GM20431 (cell line): ENCODE measurements around the gene GABBR1.

Experiments
- in situ Hi-C: fragments of 300-500 bp; cut with MseI, MboI; formaldehyde crosslinking; loops from one replicate; pipeline ENCODE4 v1.15.0; 2020; ENCODE audit warnings: low sequenced_read_pairs; ENCODE audit not compliant: unreplicated experiment

GABBR1 gene

DNA sequence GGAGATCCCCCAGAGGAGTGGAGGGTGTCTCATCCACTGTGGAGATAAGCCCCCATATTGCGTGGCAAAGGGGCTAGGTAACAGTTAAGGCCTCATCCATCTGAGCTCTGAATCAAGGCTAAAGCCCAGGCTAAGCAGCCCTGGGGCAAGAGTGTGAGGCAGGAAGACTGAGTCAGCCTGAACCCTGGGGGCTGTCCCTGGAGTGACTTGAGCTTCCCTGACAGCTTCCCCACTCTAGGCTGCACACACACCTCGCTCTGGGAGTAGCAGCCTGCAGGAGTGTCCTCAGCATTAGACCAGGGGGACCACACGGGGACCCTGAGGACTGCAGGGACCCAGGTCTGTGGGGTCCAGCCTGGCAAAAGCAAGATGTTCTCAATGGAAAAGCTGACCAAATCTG lies 101.3 kb downstream of the GABBR1 start:
- in situ Hi-C loops = no loop called here

DNA sequence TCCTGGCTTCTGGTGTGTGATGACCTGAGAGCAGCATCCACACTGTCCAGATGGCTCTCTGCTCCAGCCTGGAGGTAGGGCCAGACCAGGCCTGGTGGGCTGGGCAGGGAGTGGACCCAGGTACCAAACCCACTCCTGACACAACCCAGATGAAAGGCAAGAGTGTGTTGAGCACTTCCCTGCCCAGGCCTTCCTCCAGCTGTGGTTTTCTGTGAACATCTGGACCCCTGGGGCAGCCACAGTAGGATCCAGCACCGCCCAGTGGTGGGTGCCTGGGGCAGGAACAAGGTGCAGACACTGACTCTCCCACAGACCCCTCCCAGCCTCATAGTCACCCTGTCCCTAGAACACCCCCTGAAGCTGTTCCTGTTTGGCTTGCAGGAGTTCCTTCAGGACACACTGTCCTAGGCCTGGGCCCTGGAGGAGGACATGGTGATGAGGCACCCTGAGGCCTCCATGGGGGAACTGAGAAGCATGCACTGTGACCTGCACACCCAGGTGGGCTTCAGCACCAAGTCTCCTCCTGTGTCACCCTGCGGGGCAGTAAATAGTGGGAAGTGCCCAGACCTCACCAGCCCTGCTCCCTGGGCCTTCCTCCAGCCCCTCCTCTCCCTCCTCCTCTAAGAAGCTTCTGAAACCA lies 102.2 kb downstream of the GABBR1 start:
- in situ Hi-C loops = no loop called here

DNA sequence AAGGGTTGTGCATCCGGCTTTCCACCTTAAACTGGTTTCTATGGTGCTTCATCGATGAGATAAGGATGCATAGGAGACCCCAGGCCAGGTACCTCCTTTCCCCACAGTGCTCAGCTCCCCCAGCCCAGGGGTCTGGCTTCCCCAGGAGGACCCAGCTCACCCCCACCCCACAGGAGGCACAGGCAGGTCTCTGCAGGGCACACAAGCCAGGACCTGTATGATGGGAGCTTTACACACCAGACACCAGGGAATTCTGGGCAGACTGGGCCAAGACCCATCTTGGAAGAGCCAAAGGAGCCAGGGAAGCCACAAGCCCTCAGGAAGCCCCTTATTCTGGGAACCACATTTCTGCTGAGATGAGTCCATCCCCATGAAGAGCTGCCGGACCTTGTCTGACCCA lies 103.0 kb downstream of the GABBR1 start:
- in situ Hi-C loops = no loop called here

DNA sequence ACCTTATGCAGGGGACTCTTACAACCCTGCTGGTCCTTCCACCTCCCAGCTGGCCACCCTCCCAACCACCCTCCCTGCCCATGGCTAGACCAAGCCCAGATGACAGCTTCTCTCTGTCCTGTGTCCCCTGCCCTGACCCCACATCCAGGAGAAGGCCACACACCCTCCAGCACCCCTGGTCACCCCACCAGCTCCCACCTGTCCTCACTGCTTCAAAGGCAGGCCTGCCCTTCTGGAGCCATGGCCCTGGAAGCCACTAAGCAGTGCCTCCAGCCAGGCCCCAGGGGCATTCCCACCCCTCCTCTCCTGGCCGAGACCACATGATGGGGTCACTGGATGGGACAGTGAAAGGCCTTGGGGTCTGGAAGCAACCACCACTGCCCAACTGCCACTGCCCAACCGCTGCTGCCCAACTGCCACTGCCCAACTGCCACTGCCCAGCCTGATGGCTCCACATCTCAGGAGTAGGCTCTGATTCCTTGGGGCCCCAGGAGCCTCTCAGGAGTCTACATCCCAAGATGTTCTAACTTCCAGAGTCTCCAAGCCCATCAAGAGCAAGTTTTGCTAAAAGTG lies 103.9 kb downstream of the GABBR1 start:
- in situ Hi-C loops = no loop called here

DNA sequence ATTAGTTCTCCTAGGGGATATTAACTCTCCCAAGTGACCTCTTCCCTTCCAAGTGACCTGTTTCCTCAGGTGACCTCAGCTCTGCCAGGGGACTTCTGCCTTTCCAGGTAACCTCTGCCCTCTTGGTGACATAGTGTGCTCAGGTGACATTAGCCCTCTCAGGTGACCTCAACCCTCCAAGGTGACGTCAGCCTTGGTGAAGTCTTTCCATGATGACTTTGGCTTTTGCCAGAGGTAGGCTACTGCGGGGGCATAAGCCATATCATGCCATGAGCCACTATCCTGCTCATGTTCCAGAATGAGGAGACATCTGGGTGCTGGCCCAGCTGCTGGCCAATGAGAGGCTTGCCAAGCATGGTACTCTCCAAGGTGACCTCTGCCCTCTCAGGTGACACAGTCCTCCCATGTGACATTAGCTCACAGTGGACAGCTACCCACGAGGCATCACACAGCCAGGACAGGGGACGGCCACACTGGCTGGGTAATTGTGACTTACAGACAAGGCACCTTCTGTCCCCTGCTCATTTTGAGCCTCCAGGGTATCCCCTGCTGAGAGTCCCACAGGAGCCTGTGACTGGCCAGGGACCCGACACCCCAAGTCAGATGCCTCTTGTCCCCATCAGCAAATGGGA lies 104.6 kb downstream of the GABBR1 start:
- in situ Hi-C loops = no loop called here

DNA sequence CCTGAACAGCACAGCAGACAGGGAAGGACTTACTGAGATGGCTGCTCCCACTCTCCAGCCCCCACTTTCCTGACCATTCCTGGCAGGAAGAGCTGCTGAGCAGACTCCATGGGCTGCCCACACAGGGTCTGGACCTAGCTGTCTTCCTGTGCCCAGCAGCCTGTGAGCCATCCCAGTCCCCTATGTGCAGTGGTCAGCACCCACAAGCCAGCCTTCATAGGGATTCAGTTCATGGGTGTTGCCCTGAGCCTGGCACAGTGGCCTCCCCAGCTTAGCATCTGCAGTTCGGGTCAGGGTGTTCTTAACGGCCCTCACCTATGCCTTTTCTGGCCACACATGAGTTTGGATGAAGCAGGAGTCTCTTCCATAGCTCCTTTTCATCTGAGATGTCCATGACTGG lies 105.4 kb downstream of the GABBR1 start:
- in situ Hi-C loops = no loop called here

DNA sequence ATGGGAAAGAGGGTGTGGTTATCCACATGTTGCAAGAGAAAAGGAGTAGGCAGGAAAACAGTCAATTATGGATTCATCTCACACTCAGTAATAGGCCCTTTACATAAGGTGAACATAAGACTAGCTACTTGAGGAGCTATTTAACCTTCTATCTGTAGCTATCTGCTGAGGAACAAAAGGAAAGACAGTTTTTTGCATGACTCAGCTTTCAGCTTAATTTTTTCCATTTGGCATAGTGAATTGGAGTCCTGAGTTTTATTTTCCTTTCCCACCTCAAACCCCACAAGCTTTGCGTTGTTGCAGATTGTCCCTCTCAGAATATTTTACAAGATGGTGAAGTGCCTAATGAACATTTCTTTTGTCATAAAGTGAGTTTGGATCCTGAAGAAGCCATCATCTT lies 105.9 kb downstream of the GABBR1 start:
- in situ Hi-C loops = no loop called here

DNA sequence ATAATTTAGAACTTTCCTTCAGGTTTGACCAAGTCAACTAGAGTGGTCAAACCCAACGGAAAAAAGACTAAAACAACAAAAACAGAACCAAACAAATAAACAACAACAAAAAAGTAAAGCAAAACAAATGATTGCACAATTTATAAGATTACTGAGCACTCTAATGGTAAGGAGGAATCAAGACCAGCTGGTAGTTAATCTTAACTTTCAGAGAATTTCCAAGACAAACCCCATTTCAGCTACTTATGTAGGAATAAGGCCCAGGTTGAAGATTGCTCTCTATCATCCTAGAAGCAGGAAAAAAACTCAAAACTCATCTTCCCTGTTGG lies 107.7 kb downstream of the GABBR1 start:
- in situ Hi-C loops = no loop called here

DNA sequence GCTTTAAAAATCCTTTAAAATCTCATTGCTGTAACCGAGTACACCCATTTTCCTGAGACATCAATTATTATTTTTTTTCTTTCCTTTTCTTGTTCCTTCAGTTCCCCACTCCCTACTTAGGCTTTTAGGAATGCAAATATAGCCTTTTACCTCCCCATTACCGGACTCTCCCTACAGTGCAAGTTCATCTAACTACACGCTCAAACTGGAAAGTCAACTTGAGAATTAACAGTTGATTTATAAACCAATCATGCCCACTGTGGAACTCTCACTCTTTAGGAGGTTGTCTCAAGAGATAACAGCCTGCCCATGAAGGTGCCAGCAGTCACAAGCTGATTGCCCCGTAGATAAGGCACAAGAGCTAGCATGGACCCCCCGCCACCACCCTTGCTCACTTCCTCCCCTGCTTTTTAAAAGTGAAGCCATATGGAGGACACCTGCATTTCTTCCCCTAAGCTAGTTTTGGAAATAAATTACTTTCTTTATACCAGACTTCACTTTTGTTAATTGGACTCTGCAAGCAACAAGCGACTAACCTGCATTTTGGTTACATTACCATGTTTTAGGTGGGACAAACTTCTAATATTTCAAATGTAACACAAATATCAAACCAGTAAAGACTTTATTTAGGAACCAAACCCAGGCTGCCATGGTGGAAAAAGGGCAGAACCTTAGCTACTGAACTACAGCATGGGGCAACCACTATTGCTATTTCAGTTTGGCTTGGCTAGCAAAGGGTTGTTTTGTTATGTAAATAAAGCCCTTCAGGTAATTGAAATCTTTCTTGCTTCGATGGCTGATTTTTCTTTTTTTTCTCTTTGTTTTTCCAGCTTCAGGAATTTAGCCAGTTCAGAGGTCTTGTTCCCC lies 108.3 kb downstream of the GABBR1 start:
- in situ Hi-C loops = no loop called here

DNA sequence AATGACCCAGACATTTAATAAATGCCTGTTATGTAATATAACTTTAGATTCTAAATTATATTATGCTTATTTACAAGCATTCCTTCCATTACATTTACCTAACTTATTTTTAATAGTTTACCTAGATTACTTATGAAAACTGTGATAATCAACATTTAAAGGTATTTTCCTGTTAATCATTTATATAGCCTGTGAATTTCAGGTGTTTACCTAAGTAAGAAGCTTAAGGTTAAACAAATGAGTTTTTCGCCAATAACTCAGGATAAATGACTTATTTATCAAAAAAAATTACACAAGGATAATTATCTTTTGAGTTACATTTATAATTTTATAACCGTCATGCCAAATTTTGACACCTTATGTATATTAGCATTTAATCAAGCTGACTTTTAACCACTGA lies 108.9 kb downstream of the GABBR1 start:
- in situ Hi-C loops = no loop called here

DNA sequence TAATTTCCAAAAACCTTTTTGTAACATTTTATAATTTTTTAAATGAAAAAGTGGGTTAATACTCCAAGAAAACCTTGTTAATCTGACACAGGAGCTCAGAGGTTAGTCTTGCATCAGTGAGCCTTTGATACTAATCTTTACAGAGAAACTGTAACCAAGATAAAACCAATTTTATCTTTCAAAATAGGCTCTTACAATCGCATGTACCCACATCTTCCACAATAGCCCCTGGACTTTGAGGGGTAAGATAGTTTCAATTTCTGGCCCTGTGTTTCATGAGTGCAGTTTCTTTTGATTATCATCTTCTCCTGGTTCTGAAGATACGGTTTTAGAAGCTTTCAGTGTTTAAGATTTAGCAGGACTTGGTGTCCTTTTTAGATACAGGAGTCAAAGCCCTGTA lies 110.8 kb downstream of the GABBR1 start:
- in situ Hi-C loops = no loop called here

DNA sequence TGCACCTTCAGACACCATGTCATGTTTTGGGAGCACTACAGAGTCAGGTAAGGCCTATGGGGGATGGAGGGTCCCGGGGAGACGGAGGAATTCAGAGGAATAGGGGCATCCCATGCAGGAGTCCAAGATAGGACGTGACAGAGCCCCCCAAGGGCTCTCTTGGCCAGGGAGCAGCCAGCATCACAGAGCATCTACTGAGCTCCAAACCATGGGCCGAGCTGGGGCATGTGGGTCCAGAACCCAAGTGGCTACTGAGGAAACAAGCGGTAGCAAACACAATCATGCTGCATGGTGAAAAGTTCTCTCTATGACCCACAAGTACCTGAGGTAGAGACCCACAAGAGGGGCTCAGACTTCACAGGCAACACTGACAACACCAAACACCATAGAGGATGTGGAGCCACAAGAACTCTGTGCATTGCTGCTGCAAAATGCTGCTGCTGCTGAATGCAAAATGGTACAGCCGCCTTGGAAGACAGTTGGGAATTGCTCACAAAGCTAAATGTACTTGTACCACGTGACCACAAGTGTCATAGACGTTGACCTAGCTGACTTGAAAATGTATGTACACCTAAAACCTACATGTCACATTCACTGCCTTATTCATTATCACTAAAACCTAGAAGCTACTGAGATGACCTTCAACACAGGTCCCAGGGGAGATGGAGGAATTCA lies 111.8 kb downstream of the GABBR1 start:
- in situ Hi-C loops = no loop called here

DNA sequence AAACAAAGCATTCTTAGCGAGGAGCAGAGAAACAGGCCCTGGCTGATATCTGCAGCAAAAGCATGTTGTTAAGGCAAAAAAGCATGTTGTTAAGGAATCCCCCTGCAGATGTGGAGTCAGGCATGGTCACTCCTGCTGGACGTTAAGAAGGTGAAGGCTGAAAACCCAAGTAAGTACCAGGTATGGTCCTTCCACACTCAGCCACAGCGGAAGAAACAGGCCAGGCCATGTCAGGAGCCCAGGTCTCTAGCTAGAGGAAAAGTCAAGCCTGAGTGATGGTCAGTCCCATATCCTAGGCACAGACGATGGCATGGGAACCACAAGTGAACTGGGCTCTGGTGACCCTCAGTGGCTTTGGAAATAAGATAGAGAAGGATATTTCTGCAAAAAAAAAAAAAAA lies 112.8 kb downstream of the GABBR1 start:
- in situ Hi-C loops = no loop called here

DNA sequence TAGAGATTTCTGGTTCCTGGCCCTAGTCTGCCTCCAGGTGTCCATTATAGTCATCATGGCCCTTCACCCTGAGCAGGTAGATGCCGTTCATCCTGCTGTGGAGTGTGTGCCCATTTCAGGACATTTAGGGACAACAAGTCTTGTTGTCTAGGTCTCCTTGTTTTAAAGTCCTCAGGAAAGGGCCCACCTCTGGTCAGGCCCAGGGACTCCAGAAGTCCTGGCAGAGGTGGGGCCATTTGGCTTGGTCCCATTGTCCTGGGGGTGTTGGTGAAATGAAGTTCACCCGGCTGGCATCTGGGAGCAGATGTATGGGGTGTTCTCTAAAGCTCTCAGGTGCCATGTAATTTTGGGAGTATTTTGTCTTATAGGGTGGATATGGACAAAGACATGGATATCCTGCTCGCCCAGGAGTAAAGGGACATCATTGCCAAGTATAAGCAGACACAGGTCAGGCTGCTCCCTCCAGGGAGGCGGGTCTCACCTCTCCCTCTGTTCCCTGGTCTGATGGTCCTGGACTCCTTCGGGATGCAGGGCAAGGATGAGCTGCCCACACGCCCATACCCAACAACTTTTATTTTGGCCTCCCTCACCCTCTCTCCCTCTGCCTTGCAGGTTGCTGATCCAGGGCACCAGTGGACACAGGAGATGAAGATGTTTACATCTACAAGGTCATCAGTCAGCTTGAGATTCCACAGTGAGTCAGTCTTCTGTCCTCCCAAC lies 113.5 kb downstream of the GABBR1 start:
- in situ Hi-C loops = no loop called here

DNA sequence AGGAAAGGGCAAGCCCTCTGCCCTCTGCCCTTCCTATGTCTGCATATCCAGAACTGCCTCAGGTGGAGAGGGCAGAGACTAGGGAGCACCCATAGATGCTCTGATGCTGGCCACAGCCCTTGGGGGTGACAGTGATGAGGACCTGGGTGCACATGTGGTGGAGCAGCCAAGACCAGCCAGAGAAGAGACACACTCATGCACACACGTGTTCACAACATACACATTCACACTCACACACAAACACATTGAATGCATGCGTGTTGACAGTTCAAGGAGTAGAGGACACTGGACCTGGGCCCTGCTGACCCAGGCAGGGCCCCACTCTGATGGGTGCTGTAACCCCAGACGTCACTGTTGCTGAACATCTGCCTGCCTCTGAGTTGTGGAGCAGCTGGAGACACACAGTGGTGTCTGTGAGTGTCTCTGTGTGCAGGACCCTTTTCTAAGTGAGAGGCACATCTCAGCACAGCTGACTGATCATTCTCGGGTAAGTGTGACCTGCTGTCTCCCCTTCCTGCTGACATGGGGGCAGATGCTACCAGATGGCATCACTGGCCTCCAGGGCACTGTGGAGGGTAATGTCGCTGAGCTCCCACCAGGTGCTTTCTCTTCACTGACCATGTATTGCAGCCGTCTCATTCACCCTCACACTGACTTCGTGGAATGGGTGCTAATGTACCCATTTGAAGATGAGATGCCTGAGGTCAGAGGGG lies 115.1 kb downstream of the GABBR1 start:
- in situ Hi-C loops = no loop called here

DNA sequence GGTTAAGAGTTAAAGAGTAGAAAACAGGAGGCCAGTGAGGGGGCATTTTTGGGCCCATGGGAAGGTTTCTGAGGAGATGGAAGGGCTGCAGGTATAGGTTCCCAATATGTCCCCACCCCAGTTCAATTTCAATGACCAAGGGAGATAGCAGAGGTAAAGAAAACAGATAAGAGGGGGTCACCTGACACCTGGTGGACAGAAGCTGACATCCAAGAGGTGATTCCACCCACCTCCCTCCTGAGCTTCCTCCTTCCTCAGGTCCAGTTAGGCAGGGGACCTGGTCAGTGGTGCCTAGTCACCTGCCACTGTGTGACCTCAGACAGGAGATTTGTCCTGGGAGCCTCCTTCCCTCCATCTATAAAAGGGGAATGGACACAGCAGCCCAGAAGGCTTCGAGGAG lies 115.7 kb downstream of the GABBR1 start:
- in situ Hi-C loops = no loop called here

DNA sequence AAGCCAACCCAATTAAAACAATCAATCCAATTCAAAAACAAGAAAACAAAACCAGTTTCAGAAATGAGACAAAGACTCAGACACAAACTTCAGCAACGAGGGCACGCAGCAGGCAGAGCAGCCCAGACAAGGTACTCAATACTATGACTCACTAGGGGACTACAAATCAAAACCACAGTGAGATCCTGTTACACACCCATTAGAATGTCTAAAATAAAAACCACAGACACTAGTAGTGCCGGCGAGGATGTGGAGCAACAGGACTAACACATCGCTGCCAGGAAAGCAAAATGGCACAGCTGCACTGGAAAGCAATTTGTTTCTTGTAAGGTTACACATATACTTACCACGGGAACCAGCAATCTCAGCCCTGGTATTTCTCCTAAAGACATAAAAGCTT lies 116.9 kb downstream of the GABBR1 start:
- in situ Hi-C loops = no loop called here

DNA sequence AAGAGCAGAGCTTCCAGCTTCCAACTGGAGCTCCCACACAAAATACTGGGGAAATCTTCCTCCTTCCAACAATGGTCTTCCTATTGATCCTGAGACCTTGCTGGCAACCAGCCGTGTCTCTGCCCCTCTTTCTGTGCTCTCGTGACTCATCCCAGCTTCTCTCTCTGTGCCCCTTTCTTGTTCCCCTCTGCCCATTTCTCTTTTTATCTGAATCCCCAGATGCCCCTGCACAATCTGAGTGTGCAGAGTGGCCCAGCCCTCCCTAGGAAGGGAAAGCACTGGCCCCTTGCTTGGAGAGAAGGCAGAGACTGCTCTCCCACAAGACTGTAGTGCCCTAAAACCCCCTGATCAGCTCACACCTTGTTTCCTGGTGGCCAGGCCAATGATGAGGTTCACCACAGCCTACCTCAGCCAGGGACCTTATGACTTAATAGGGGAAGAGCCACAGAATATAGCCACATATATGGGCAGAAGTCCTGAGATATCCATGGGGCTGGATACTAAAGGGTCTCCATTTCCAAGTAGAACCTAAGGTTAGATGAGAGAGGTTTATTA lies 122.2 kb downstream of the GABBR1 start:
- in situ Hi-C loops = no loop called here

DNA sequence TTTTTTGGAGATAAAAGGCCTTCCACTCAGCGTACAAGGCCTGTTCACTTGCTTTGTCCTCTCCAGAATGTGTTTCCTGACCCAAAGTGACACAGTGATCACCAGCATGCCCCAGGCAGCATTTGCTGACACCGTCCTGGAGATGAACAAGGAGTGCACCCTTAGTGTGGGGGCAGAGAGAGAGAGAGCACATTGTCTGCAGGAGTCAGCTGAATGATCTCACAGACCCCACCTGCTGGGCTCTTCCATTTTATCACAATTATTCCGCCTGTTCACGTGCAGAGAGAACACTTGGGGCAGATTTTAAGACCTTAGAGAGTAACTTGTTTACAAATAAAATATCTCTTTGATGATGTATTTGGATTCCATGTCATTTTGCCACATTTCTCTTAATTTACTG lies 122.8 kb downstream of the GABBR1 start:
- in situ Hi-C loops = no loop called here
